ENCODE data around the gene SLC8A1.

SLC8A1 gene

GRCh38 chr2:40421631-40422297 is 30.1 kb downstream of the SLC8A1 start:
- no peak for DNase-seq (ENCODE audit: low read depth)

GRCh38 chr2:40420478-40420877 is 31.4 kb downstream of the SLC8A1 start:
- DNase-seq (ENCODE audit: low read depth), result no peak

- DNase-seq (ENCODE audit: low read depth), result no peak
These were observed 32.5 kb downstream of the SLC8A1 start for GRCh38 chr2:40419364-40419762.

- no peak for DNase-seq (ENCODE audit: low read depth)
These were observed 33.1 kb downstream of the SLC8A1 start for GRCh38 chr2:40418614-40419363.

- DNase-seq (ENCODE audit: low read depth), result no peak
These were observed 35.4 kb downstream of the SLC8A1 start for GRCh38 chr2:40416486-40416885.

GRCh38 chr2:40415391-40415790 is 36.5 kb downstream of the SLC8A1 start:
- no peak for DNase-seq (ENCODE audit: low read depth)

- no peak for DNase-seq (ENCODE audit: low read depth)
These were observed 39.4 kb downstream of the SLC8A1 start for GRCh38 chr2:40412456-40412855.

GRCh38 chr2:40410695-40411094 is 41.2 kb downstream of the SLC8A1 start:
- no peak for DNase-seq (ENCODE audit: low read depth)

- no peak for DNase-seq (ENCODE audit: low read depth)
These were observed 42.2 kb downstream of the SLC8A1 start for GRCh38 chr2:40409734-40410133.

- DNase-seq (ENCODE audit: low read depth), result no peak
These were observed 45.2 kb downstream of the SLC8A1 start for GRCh38 chr2:40406485-40407289.

- DNase-seq (ENCODE audit: low read depth), result no peak
These were observed 46.4 kb downstream of the SLC8A1 start for GRCh38 chr2:40405465-40405864.

- no peak for DNase-seq (ENCODE audit: low read depth)
These were observed 47.4 kb downstream of the SLC8A1 start for GRCh38 chr2:40404517-40404916.

GRCh38 chr2:40403233-40403836 is 48.6 kb downstream of the SLC8A1 start:
- no peak for DNase-seq (ENCODE audit: low read depth)

GRCh38 chr2:40401896-40402295 is 50.0 kb downstream of the SLC8A1 start:
- no peak for DNase-seq (ENCODE audit: low read depth)

GRCh38 chr2:40400336-40400953 is 51.4 kb downstream of the SLC8A1 start:
- DNase-seq (ENCODE audit: low read depth), result no peak

- no peak for DNase-seq (ENCODE audit: low read depth)
These were observed 54.1 kb downstream of the SLC8A1 start for GRCh38 chr2:40397765-40398164.

GRCh38 chr2:40396124-40396523 is 55.8 kb downstream of the SLC8A1 start:
- no peak for DNase-seq (ENCODE audit: low read depth)

- DNase-seq (ENCODE audit: low read depth), result no peak
These were observed 56.5 kb downstream of the SLC8A1 start for GRCh38 chr2:40395169-40396073.

- no peak for DNase-seq (ENCODE audit: low read depth)
These were observed 57.3 kb downstream of the SLC8A1 start for GRCh38 chr2:40394597-40394996.

GRCh38 chr2:40394031-40394430 is 57.9 kb downstream of the SLC8A1 start:
- no peak for DNase-seq (ENCODE audit: low read depth)

- DNase-seq (ENCODE audit: low read depth), result no peak
These were observed 63.7 kb downstream of the SLC8A1 start for GRCh38 chr2:40388161-40388560.

All from activated T-cell treated with anti-CD3 and anti-CD28 coated beads for 1 hour (primary cell).